HCT116 (cell line): ENCODE data around the gene MYZAP. TPM values are rescaled to one million over a fixed set of nuclear protein-coding genes. Genes with fewer than 3 reads are reported as not detected.

Source experiments
- ATAC-seq: fragments of 200-7000 bp; cut with Tn5 transposase; 2 replicates; pipeline ENCODE4 v1.9.1; 2020; ENCODE audit warnings: mild to moderate bottlenecking, moderate library complexity
- BruUV-seq: library from RNA; stranded (reverse); fragments of 400-500 nt; replicated peaks from 2 replicates; lab custom pipeline; 2021; lab: Mats Ljungman, UMichigan
- CTCF ChIA-PET: fragments of 300-600 bp; sonication (Branson Sonifier 250); formaldehyde crosslinking; loops from one replicate; lab custom pipeline; 2021; ENCODE audit warnings: antibody characterized with exemption; lab: Charles Lee
- POLR2A ChIA-PET: fragments of 300-600, 350-600 bp; sonication (Branson Sonifier 250); formaldehyde crosslinking; loops from one replicate; lab custom pipeline; 2021; ENCODE audit warnings: antibody characterized with exemption; lab: Charles Lee
- RAD21 ChIA-PET, 2 experiments: fragments of 300-600 bp; sonication (Branson Sonifier 250); formaldehyde crosslinking; loops; one replicate each; lab custom pipeline; 2023; ENCODE audit warnings: low total read pairs in 2 of 2; ENCODE audit not compliant: uncharacterized antibody in 2 of 2, unreplicated experiment in 2 of 2, low non-redundant PET in 1 of 2; lab: Charles Lee
- DNase-seq: peaks from one replicate; pipeline ENCODE4 v3.0.0-alpha.2; 2010; ENCODE audit warnings: low read depth, low spot score
- H2AFZ ChIP-seq: fragments of 200-600 bp; shearing (Covaris generic), sonication (generic); 2 replicates; pipeline ENCODE4 v1.6.1; 2017; ENCODE audit warnings: low read depth, mixed run types, mixed read lengths, antibody characterized with exemption, low read length; ENCODE audit not compliant: poor library complexity, severe bottlenecking
- H3K27ac ChIP-seq: 2 replicates; pipeline ENCODE4 v1.5.1; 2012; ENCODE audit warnings: low read depth, low read length
- H3K27me3 ChIP-seq: fragments of 200-600 bp; sonication (generic); 2 replicates; pipeline ENCODE4 v1.6.1; 2016; ENCODE audit warnings: mixed run types, low read length, mixed read lengths; ENCODE audit not compliant: insufficient read depth
- H3K36me3 ChIP-seq, 2 experiments: fragments of 200-500 bp in 1 of 2; fragments of 200-600 bp in 1 of 2; sonication (Bioruptor generic) in 1 of 2; sonication (generic) in 1 of 2; 2 replicates each; pipeline versions ENCODE4 v1.5.1 to v1.6.1; 2014 to 2016; ENCODE audit warnings: low read length in 2 of 2, inconsistent platforms in 1 of 2, mixed read lengths in 1 of 2, mixed run types in 1 of 2; ENCODE audit not compliant: insufficient read depth in 2 of 2, control insufficient read depth in 1 of 2
- H3K4me1 ChIP-seq, 2 experiments: fragments of 200-600 bp in 1 of 2; sonication (generic) in 1 of 2; 2 replicates each; pipeline versions ENCODE4 v1.5.1 to v1.6.1; 2012 to 2017; ENCODE audit warnings: low read length in 2 of 2, inconsistent platforms in 1 of 2, mild to moderate bottlenecking in 1 of 2, mixed read lengths in 1 of 2, mixed run types in 1 of 2, moderate library complexity in 1 of 2; ENCODE audit not compliant: insufficient read depth in 2 of 2, control insufficient read depth in 1 of 2
- H3K4me2 ChIP-seq: fragments of 200-600 bp; sonication (generic); 2 replicates; pipeline ENCODE4 v1.6.1; 2017; ENCODE audit warnings: mixed run types, low read length, mixed read lengths
- H3K4me3 ChIP-seq, 2 experiments: fragments of 200-600 bp in 1 of 2; sonication (generic) in 1 of 2; replicated peaks in 1 of 2; 2 replicates each; pipeline ENCODE4 v1.5.1; 2011 to 2016; ENCODE audit warnings: low read length in 2 of 2, control low read depth in 1 of 2, low read depth in 1 of 2, mild to moderate bottlenecking in 1 of 2, mixed read lengths in 1 of 2, mixed run types in 1 of 2
- H3K79me2 ChIP-seq: fragments of 200-600 bp; sonication (generic); 2 replicates; pipeline ENCODE4 v1.6.1; 2017; ENCODE audit warnings: mild to moderate bottlenecking, mixed run types, low read length, moderate library complexity, mixed read lengths; ENCODE audit not compliant: insufficient read depth
- H3K9ac ChIP-seq: fragments of 200-600 bp; sonication (generic); 2 replicates; pipeline ENCODE4 v1.6.1; 2016; ENCODE audit warnings: low read length, mixed read lengths
- H3K9me2 ChIP-seq: fragments of 200-600 bp; sonication (generic), shearing (Covaris generic); 2 replicates; pipeline ENCODE4 v1.6.1; 2017; ENCODE audit warnings: mixed run types, mild to moderate bottlenecking, moderate library complexity; ENCODE audit not compliant: insufficient read depth
- H3K9me3 ChIP-seq, 2 experiments: fragments of 200-500 bp in 1 of 2; fragments of 200-600 bp in 1 of 2; sonication (Bioruptor generic) in 1 of 2; sonication (generic) in 1 of 2; 2 replicates each; pipeline ENCODE4 v1.6.1; 2014 to 2017; ENCODE audit warnings: low read length in 2 of 2, mixed read lengths in 2 of 2, inconsistent platforms in 1 of 2, low read depth in 1 of 2, mild to moderate bottlenecking in 1 of 2, mixed run types in 1 of 2, moderate library complexity in 1 of 2; ENCODE audit not compliant: control insufficient read depth in 1 of 2, insufficient read depth in 1 of 2
- H4K20me1 ChIP-seq: fragments of 200-600 bp; sonication (generic), shearing (Covaris generic); 2 replicates; pipeline ENCODE4 v1.6.1; 2017; ENCODE audit warnings: mixed run types, mild to moderate bottlenecking, moderate library complexity; ENCODE audit not compliant: insufficient read depth
- CEBPB ChIP-seq: IDR thresholded peaks from 2 replicates; pipeline ENCODE4 v1.6.1; 2012; ENCODE audit warnings: low read depth
- EGR1 ChIP-seq: IDR thresholded peaks from 2 replicates; pipeline ENCODE4 v1.6.1; 2012; ENCODE audit warnings: low read depth
- ELF1 ChIP-seq: IDR thresholded peaks from 2 replicates; pipeline ENCODE4 v1.6.1; 2012; ENCODE audit warnings: low read depth, borderline replicate concordance
- EZH2 ChIP-seq: fragments of 200-600 bp; sonication (generic); IDR thresholded peaks from 2 replicates; pipeline ENCODE4 v1.6.1; 2017; ENCODE audit warnings: antibody characterized with exemption, mixed run types
- EZH2phosphoT487 ChIP-seq: fragments of 200-600 bp; IDR thresholded peaks from 2 replicates; pipeline ENCODE4 v1.6.1; 2018; ENCODE audit warnings: antibody characterized with exemption, borderline replicate concordance
- FOSL1 ChIP-seq: IDR thresholded peaks from 2 replicates; pipeline ENCODE4 v1.6.1; 2012; ENCODE audit warnings: low read depth
- JUND ChIP-seq: IDR thresholded peaks from 2 replicates; pipeline ENCODE4 v1.6.1; 2012
- POLR2A ChIP-seq: IDR thresholded peaks from 2 replicates; pipeline ENCODE4 v1.7.0; 2011; ENCODE audit warnings: borderline replicate concordance; ENCODE audit not compliant: insufficient read depth, insufficient read length; ENCODE audit errors: extremely low read depth
- POLR2AphosphoS5 ChIP-seq: IDR thresholded peaks from 2 replicates; pipeline ENCODE4 v1.6.1; 2011; ENCODE audit warnings: mild to moderate bottlenecking, low read depth, low read length, moderate library complexity
- YY1 ChIP-seq: IDR thresholded peaks from 2 replicates; pipeline ENCODE4 v1.6.1; 2011; ENCODE audit warnings: low read length, low read depth, moderate library complexity, mild to moderate bottlenecking; ENCODE audit not compliant: insufficient replicate concordance; ENCODE audit errors: extremely low read depth
- intact Hi-C: fragments of 100-400 bp; cut with micrococcal nuclease; formaldehyde crosslinking; loops from 2 replicates; pipeline ENCODE4 v1.10.0; 2022
- total RNA-seq: library from RNA; stranded (reverse); gene quantifications from one replicate; pipeline ENCODE4 v1.2.1, GENCODE V29; 2021; ENCODE audit not compliant: unreplicated experiment
- TF ChIP-seq, protein P1 (sequence below): IDR thresholded peaks from 2 replicates; pipeline ENCODE4 v1.6.1; 2012
- TF ChIP-seq, protein P2 (sequence below): IDR thresholded peaks from 2 replicates; pipeline ENCODE4 v1.6.1; 2012

MYZAP gene
- total RNA-seq, 1 experiment from 2014 or later = 5.8 TPM

DNA sequence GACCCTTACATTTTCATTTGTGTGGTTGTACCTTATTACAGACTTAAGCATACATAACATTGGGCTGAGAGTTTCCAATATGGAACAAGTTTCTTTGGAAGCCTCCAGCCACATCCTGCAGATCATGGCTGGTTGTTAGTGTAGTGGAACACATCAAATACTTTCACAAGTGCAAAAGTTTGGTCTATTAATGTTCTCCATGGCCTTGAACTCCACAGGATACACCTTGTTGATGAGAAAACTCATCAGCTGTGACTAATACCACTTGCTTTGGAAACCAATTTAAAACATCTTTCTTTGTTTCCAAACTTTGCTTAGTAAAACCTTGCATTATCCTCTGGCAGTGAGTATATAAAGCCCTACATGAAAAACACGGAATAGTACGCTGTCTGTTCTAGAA, 46.1 kb downstream of the MYZAP start (continued):
- TF ChIP-seq EZH2 (no peak), ELF1 (no peak), POLR2AphosphoS5 (no peak), EZH2phosphoT487 (no peak), POLR2A (no peak), EGR1 (no peak), CEBPB (no peak), FOSL1 (no peak)
- TF ChIP-seq, protein P1, sequence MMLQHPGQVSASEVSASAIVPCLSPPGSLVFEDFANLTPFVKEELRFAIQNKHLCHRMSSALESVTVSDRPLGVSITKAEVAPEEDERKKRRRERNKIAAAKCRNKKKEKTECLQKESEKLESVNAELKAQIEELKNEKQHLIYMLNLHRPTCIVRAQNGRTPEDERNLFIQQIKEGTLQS = no peak
- TF ChIP-seq, protein P2, sequence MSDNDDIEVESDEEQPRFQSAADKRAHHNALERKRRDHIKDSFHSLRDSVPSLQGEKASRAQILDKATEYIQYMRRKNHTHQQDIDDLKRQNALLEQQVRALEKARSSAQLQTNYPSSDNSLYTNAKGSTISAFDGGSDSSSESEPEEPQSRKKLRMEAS = no peak

DNA sequence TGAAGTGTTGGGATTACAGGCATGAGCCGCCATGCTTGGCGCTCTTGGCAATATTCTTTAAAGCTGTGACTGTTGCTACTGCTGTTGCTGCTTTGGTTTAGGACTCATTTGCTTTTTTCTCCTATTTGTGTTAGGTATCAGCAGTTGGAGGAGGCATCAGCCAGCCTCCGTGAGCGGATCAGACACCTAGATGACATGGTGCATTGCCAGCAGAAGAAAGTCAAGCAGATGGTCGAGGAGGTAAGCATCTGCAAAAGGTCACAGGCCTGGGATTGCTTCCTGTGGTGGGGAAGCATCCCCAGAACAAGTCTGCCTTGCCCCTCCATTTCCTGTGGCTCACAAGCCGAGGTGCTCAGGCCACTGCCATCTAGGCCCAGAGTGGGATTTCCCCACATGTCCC, 47.6 kb downstream of the MYZAP start:
- Histone ChIP-seq H3K4me1 (peaks cover 0 to 2% of the 10 kb centered on the region in 2 experiments; a peak in 1 of 4 replicates), H3K4me3 (no peak overlapping the region), H4K20me1 (no peaks in the 10 kb centered on the region), H3K27ac (no peak overlapping the region), H3K9me2 (no peaks in the 10 kb centered on the region), H3K4me2 (no peak overlapping the region), H3K9ac (no peak overlapping the region), H3K36me3 (peaks cover 0 to 2% of the 10 kb centered on the region in 2 experiments; a peak in 1 of 4 replicates), H3K27me3 (no peaks in the 10 kb centered on the region), H3K9me3 (no peaks in the 10 kb centered on the region), H2AFZ (no peak overlapping the region), H3K79me2 (no peaks in the 10 kb centered on the region)
- ATAC-seq (no peak), DNase-seq (no peak)
- ChIA-PET CTCF (interaction anchor here (1.2 kb wide), 1 partner anchor 20 kb away, joined by 3 read pairs; no protein-coding TSS in a partner anchor), POLR2A (no interaction called here), RAD21 (no interaction called here)
- no peak for TF ChIP-seq YY1
- no peak for TF ChIP-seq FOSL1
- no peak for TF ChIP-seq JUND
- intact Hi-C loops = no loop called here
- no TSS peak for BruUV-seq
